ENCODE results near the gene ATP5F1E. TPM values are rescaled to one million over a fixed set of nuclear protein-coding genes. Genes with fewer than 3 reads are reported as not detected.

Gene ATP5F1E
- total and polyA plus RNA-seq, 10 of the 15 experiments (the other 5 are each of a cell fraction or from before 2014, with no cell fraction given), result 49.0 to 407 (median 117) TPM

DNA sequence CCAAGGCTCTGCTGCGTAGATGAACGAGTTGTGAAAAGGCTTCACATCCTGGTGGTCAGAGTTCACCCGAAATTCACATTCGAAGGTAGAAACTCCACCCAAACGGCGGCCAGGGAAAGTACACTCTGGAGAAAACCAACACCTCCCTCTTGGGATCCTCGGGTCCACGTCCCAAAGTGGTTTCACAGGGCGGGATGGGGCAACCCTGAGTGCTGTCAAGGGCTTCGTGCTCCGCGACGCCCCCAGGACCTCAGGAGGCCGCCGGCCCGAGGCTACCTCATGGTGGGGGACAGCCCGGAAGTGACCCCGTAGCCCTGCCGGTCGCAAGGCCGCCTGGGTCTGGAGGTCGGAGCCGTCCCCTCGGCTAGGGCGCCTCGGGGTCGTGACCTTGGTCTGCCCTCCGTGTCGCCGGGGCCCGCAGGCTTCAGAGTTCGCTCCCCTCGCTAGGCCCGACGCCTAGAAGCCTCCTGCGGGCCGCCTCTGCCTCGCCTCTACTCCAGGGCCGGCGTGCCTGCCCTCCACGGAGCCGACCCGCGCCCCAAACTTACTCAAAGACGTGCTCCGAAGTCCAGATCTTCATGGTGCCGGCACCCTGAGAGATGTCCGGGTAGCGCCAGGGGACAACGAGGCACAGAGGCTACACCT lies 10.1 kb upstream of the ATP5F1E start, which contains the start of gene PRELID3B (continued):
- TF ChIP-seq CEBPZ (IDR thresholded peaks at IDR 0.05; ENCODE audit: low read depth, low read length) (no peak), CHD4 (IDR thresholded peaks at IDR 0.05) (no peak), ETV6 (conservative IDR thresholded peaks at IDR 0.05 in 1 of 2, IDR thresholded peaks at IDR 0.05 in 1 of 2; ENCODE audit: borderline replicate concordance in 1 of 2, low read depth in 1 of 2) (no peak), ZNF592 (IDR thresholded peaks at IDR 0.05) (no peak), EP300 (IDR thresholded peaks at IDR 0.05; ENCODE audit: borderline replicate concordance in 1 of 2, control insufficient read depth in 1 of 2, low read depth in 2 of 2, low read length in 2 of 2) (no peak), TCF12 (IDR thresholded peaks at IDR 0.05; ENCODE audit: low read depth, low read length) (no peak), NR2C2 (IDR thresholded peaks at IDR 0.05; ENCODE audit: borderline replicate concordance, control insufficient read depth, insufficient read length, low read depth) (no peak), ZNF217 (IDR thresholded peaks at IDR 0.05) (no peak), POLR2AphosphoS2 (IDR thresholded peaks at IDR 0.05; ENCODE audit: low read depth, low read length) (no peak), BACH1 (IDR thresholded peaks at IDR 0.05; ENCODE audit: borderline replicate concordance) (no peak), ESRRA (IDR thresholded peaks at IDR 0.05; ENCODE audit: low read length) (peak; percentile 84; the same call in 1 of the 2 replicates), FOXM1 (IDR thresholded peaks at IDR 0.05; ENCODE audit: low read depth, low read length) (no peak), EED (IDR thresholded peaks at IDR 0.05; ENCODE audit: low read depth) (no peak), SREBF2 (IDR thresholded peaks at IDR 0.05; ENCODE audit: low read length) (no peak), BRCA1 (IDR thresholded peaks at IDR 0.05; ENCODE audit: low read depth, low read length) (no peak), KDM1A (IDR thresholded peaks at IDR 0.05; ENCODE audit: borderline replicate concordance) (no peak)
- TF ChIP-seq, protein P1, sequence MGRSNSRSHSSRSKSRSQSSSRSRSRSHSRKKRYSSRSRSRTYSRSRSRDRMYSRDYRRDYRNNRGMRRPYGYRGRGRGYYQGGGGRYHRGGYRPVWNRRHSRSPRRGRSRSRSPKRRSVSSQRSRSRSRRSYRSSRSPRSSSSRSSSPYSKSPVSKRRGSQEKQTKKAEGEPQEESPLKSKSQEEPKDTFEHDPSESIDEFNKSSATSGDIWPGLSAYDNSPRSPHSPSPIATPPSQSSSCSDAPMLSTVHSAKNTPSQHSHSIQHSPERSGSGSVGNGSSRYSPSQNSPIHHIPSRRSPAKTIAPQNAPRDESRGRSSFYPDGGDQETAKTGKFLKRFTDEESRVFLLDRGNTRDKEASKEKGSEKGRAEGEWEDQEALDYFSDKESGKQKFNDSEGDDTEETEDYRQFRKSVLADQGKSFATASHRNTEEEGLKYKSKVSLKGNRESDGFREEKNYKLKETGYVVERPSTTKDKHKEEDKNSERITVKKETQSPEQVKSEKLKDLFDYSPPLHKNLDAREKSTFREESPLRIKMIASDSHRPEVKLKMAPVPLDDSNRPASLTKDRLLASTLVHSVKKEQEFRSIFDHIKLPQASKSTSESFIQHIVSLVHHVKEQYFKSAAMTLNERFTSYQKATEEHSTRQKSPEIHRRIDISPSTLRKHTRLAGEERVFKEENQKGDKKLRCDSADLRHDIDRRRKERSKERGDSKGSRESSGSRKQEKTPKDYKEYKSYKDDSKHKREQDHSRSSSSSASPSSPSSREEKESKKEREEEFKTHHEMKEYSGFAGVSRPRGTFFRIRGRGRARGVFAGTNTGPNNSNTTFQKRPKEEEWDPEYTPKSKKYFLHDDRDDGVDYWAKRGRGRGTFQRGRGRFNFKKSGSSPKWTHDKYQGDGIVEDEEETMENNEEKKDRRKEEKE (IDR thresholded peaks at IDR 0.05), result no peak

Measured in GM12878 (cell line).